IMR-90 (cell line): ENCODE results near the gene PRTG.

Experiments used
- BHLHE40 ChIP-seq: fragments of 150-350 bp; IDR thresholded peaks from 2 replicates; pipeline ENCODE4 v1.6.1; 2016; ENCODE audit warnings: mild to moderate bottlenecking, low read depth, low read length
- CEBPB ChIP-seq: IDR thresholded peaks from 2 replicates; pipeline ENCODE4 v1.6.1; 2012; ENCODE audit warnings: low read depth, low read length, improper control_type of control experiment
- CHD1 ChIP-seq: IDR thresholded peaks from 2 replicates; pipeline ENCODE4 v1.6.1; 2012; ENCODE audit warnings: low read depth, low read length, improper control_type of control experiment
- FOS ChIP-seq: fragments of 150-350 bp; IDR thresholded peaks from 2 replicates; pipeline ENCODE4 v1.6.1; 2016; ENCODE audit warnings: low read depth, low read length
- POLR2A ChIP-seq: IDR thresholded peaks from 2 replicates; pipeline ENCODE4 v1.6.1; 2012; ENCODE audit warnings: mild to moderate bottlenecking, low read depth, low read length
- RFX5 ChIP-seq: IDR thresholded peaks from 2 replicates; pipeline ENCODE4 v1.8.0; 2012; ENCODE audit warnings: low read depth, mild to moderate bottlenecking, low read length, moderate library complexity
- TF ChIP-seq, protein P1 (sequence below): conservative IDR thresholded peaks from 2 replicates; pipeline ENCODE4 v1.5.1; 2012; ENCODE audit warnings: mild to moderate bottlenecking, low read depth, low read length, improper control_type of control experiment
- TF ChIP-seq, protein P2 (sequence below): fragments of 150-350 bp; IDR thresholded peaks from 2 replicates; pipeline ENCODE4 v1.6.1; 2017; ENCODE audit warnings: mild to moderate bottlenecking, antibody characterized with exemption, low read length, low read depth

DNA sequence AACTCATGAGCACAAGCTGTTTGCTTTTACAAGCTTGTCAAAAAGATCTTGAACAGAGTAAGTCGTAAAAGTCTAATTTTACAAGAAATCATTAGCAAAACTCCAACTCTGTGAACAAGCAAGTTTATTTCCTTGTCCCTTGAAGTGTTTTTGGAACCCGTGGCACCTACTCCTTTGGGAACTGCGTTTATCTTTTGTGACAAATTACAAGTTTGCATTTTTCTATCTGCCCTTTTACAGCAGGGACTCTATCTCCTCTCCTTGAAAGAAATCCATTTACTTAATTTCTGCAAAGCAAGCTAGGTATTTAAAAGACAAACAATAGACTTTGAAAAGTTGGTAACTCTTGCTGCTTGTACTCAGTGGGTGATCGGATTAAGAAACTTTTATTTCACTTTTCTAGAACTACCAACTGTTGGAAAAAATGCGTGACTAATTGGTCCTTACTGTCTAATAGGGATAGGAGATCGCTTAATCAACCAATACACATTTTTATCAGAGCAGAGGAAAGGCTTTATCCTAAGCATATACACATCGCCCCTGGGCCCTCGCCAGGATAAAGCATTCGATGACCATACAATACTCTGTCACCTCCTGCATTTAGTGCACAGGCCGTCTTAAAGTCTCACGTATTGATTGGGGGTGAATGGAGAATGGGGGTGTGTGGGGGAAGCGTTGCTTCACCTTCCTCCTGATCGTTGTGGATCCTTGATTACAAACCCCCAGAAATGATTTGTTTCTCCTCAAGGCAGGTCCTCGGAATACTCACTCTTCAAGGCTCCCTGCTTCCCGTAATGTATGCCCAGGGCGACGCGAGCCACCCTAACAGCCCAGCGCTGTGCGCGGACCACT lies 1.7 kb downstream of the PRTG start:
- TF ChIP-seq, protein P1, sequence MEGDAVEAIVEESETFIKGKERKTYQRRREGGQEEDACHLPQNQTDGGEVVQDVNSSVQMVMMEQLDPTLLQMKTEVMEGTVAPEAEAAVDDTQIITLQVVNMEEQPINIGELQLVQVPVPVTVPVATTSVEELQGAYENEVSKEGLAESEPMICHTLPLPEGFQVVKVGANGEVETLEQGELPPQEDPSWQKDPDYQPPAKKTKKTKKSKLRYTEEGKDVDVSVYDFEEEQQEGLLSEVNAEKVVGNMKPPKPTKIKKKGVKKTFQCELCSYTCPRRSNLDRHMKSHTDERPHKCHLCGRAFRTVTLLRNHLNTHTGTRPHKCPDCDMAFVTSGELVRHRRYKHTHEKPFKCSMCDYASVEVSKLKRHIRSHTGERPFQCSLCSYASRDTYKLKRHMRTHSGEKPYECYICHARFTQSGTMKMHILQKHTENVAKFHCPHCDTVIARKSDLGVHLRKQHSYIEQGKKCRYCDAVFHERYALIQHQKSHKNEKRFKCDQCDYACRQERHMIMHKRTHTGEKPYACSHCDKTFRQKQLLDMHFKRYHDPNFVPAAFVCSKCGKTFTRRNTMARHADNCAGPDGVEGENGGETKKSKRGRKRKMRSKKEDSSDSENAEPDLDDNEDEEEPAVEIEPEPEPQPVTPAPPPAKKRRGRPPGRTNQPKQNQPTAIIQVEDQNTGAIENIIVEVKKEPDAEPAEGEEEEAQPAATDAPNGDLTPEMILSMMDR, result no peak
- TF ChIP-seq POLR2A (no peak), BHLHE40 (no peak), RFX5 (no peak), CHD1 (no peak), FOS (no peak), CEBPB (no peak)
- TF ChIP-seq, protein P2, sequence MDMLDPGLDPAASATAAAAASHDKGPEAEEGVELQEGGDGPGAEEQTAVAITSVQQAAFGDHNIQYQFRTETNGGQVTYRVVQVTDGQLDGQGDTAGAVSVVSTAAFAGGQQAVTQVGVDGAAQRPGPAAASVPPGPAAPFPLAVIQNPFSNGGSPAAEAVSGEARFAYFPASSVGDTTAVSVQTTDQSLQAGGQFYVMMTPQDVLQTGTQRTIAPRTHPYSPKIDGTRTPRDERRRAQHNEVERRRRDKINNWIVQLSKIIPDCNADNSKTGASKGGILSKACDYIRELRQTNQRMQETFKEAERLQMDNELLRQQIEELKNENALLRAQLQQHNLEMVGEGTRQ, result no peak
